A673 (cell line): ENCODE measurements around the gene MKS1. TPM values are rescaled to one million over a fixed set of nuclear protein-coding genes. Genes with fewer than 3 reads are reported as not detected.

Experiments used
- Bru-seq: library from RNA; stranded (reverse); fragments of 400-500 nt; gene quantifications from one replicate; lab custom pipeline; 2021; lab: Mats Ljungman, UMichigan
- BruChase-seq, 2 experiments: library from RNA; stranded (reverse); fragments of 400-500 nt; gene quantifications; one replicate each; lab custom pipeline; 2021; lab: Mats Ljungman, UMichigan
- BruUV-seq: library from RNA; stranded (reverse); fragments of 400-500 nt; replicated peaks from 2 replicates; lab custom pipeline; 2021; lab: Mats Ljungman, UMichigan
- CTCF ChIA-PET: fragments of 300-600 bp; sonication (Branson Sonifier 250); formaldehyde crosslinking; loops from one replicate; lab custom pipeline; 2022; ENCODE audit warnings: antibody characterized with exemption; lab: Charles Lee
- POLR2A ChIA-PET: fragments of 300-600 bp; sonication (Branson Sonifier 250); formaldehyde crosslinking; loops from one replicate; lab custom pipeline; 2022; ENCODE audit warnings: antibody characterized with exemption; ENCODE audit not compliant: low non-redundant PET; lab: Charles Lee
- DNase-seq: peaks from one replicate; pipeline ENCODE4 v3.0.0-alpha.2; 2015; ENCODE audit warnings: low spot score
- H3K27ac ChIP-seq: fragments of 200-600 bp; sonication (generic); 2 replicates; pipeline ENCODE4 v1.5.1; 2016; ENCODE audit warnings: mixed run types, low read depth, mild to moderate bottlenecking, mixed read lengths, antibody characterized with exemption, low read length; ENCODE audit not compliant: poor library complexity, severe bottlenecking
- H3K27me3 ChIP-seq: fragments of 200-600 bp; sonication (generic); replicated peaks from 2 replicates; pipeline ENCODE4 v1.6.1; 2017; ENCODE audit warnings: mixed run types, low read depth, mild to moderate bottlenecking, mixed read lengths, antibody characterized with exemption, low read length; ENCODE audit not compliant: insufficient read depth, poor library complexity
- H3K36me3 ChIP-seq: fragments of 200-600 bp; sonication (generic); 2 replicates; pipeline ENCODE4 v1.6.1; 2016; ENCODE audit warnings: mixed run types, mild to moderate bottlenecking, mixed read lengths, antibody characterized with exemption, low read length; ENCODE audit not compliant: insufficient read depth, poor library complexity, severe bottlenecking
- H3K4me1 ChIP-seq: fragments of 200-600 bp; sonication (generic); 2 replicates; pipeline ENCODE4 v1.6.1; 2017; ENCODE audit warnings: mixed run types, mild to moderate bottlenecking, mixed read lengths, antibody characterized with exemption, low read length; ENCODE audit not compliant: insufficient read depth, poor library complexity, severe bottlenecking
- H3K4me3 ChIP-seq: fragments of 200-600 bp; sonication (generic); 2 replicates; pipeline ENCODE4 v1.5.1; 2016; ENCODE audit warnings: low read depth, mixed run types, mild to moderate bottlenecking, mixed read lengths, low read length; ENCODE audit not compliant: poor library complexity, severe bottlenecking
- H3K9me3 ChIP-seq: fragments of 200-600 bp; sonication (generic); 2 replicates; pipeline ENCODE4 v1.6.1; 2016; ENCODE audit warnings: mixed run types, low read depth, mild to moderate bottlenecking, mixed read lengths, antibody characterized with exemption, low read length; ENCODE audit not compliant: poor library complexity, severe bottlenecking
- CTCF ChIP-seq: fragments of 300-800, 200-600 bp; sonication (generic); conservative IDR thresholded peaks from 2 replicates; pipeline ENCODE4 v1.5.1; 2017; ENCODE audit warnings: low read depth, mild to moderate bottlenecking, antibody characterized with exemption, low read length, moderate library complexity, mixed read lengths
- EZH2 ChIP-seq: fragments of 200-600 bp; sonication (generic); IDR thresholded peaks from 2 replicates; pipeline ENCODE4 v1.6.1; 2017; ENCODE audit warnings: borderline replicate concordance, low read depth, mild to moderate bottlenecking, mixed read lengths, antibody characterized with exemption, low read length; ENCODE audit not compliant: poor library complexity, severe bottlenecking
- intact Hi-C: fragments of 100-400 bp; cut with micrococcal nuclease; formaldehyde crosslinking; loops from one replicate; pipeline ENCODE4 v1.10.0; 2022; ENCODE audit not compliant: unreplicated experiment
- long read RNA-seq: library from polyadenylated mRNA; stranded (forward); transcript quantifications from one replicate; pipeline ENCODE4 v2.0.0, GENCODE V29; 2022
- total RNA-seq: library from RNA; stranded (reverse); gene quantifications from 2 replicates; pipeline ENCODE4 v1.2.3, GENCODE V29; 2021

MKS1 gene
- total RNA-seq = 28.1 and 38.7 TPM in 2 replicates
- percentile 64 among the genes with signal in this experiment for Bru-seq, nascent RNA
- percentile 68 among the genes with signal in this experiment for BruChase-seq, experiment 1, labeled RNA remaining after a 2-hour chase
- BruChase-seq, experiment 2, labeled RNA remaining after a 6-hour chase = percentile 62 among the genes with signal in this experiment
- long read RNA-seq, transcript MKS1-202 (18 exons, 2,397 nt) = major isoform, 41 of 78 reads
- long read RNA-seq, partial matches to known transcripts = 12 of 78 reads
- long read RNA-seq, other reads (novel, unspliced or antisense) = 23 of 78 reads

GRCh38 chr17:58219007-58219788 lies at the start of gene MKS1:
MKS1 (minus strand) TSS chr17:58219255; CDS start chr17:58219230, 25 bp downstream.
- no TSS peak for BruUV-seq
- Histone ChIP-seq H3K4me3 (peak within 1 kb of the TSS; percentile 63), H3K27ac (peak within 1 kb of the TSS; percentile 47), H3K9me3 (no peaks in the 10 kb centered on the region), H3K4me1 (peaks cover 5% of the 10 kb centered on the region), H3K36me3 (no peaks in the 10 kb centered on the region), H3K27me3 (no peaks in the 10 kb centered on the region)
- intact Hi-C loops = no loop called here
- CTCF ChIA-PET = no interaction called here
- TF ChIP-seq CTCF (peak; percentile 67), EZH2 (no peak)
- POLR2A ChIA-PET = interaction anchor here (0.5 kb wide), 1 partner anchor 9 kb away, joined by 3 read pairs; no protein-coding TSS in a partner anchor
- DNase-seq = peak; percentile 96

- Histone ChIP-seq H3K9me3 (no peaks in the 10 kb centered on the region), H3K27ac (no peak overlapping the region), H3K4me3 (no peak overlapping the region), H3K27me3 (peaks cover 21% of the 10 kb centered on the region), H3K36me3 (no peaks in the 10 kb centered on the region), H3K4me1 (no peaks in the 10 kb centered on the region)
- CTCF ChIA-PET = no interaction called here
- no TSS peak for BruUV-seq
- TF ChIP-seq CTCF (no peak), EZH2 (no peak)
- intact Hi-C loops = no loop called here
- DNase-seq = no peak
- POLR2A ChIA-PET = no interaction called here
Observed at GRCh38 chr17:58268326-58268725, 49.3 kb upstream of the MKS1 start.

- no peak overlapping the region for H3K4me3 ChIP-seq
- no peaks in the 10 kb centered on the region for H3K36me3 ChIP-seq
- no peaks in the 10 kb centered on the region for H3K9me3 ChIP-seq
- peaks cover 28% of the 10 kb centered on the region for H3K27me3 ChIP-seq
- DNase-seq = no peak
- no peak overlapping the region for H3K27ac ChIP-seq
- no peaks in the 10 kb centered on the region for H3K4me1 ChIP-seq
- no TSS peak for BruUV-seq
- ChIA-PET CTCF (no interaction called here), POLR2A (no interaction called here)
- intact Hi-C loops = no loop called here
- no peak for TF ChIP-seq EZH2
- TF ChIP-seq CTCF = no peak
Observed at GRCh38 chr17:58267347-58268324, 48.6 kb upstream of the MKS1 start.
